NCI-H526 treated with DMSO at 0.1 percent for 48 hours (cell line): ENCODE results near the gene JAZF1.

Experiments used
- DNase-seq: peaks from one replicate; lab custom pipeline; 2025; lab: John Stamatoyannopoulos, UW

JAZF1 gene

GRCh38 chr7:27835376-27835775 lies 345.2 kb downstream of the JAZF1 start:
- DNase-seq = no peak

- DNase-seq = no peak
These were observed 346.2 kb downstream of the JAZF1 start for GRCh38 chr7:27834179-27834921.

GRCh38 chr7:27826357-27826756 lies 354.2 kb downstream of the JAZF1 start:
- no peak for DNase-seq

- no peak for DNase-seq
These were observed 354.7 kb downstream of the JAZF1 start for GRCh38 chr7:27825891-27826290.

- DNase-seq = no peak
These were observed 358.4 kb downstream of the JAZF1 start for GRCh38 chr7:27822245-27822644.

- DNase-seq = no peak
These were observed 367.9 kb downstream of the JAZF1 start for GRCh38 chr7:27812706-27813105.

GRCh38 chr7:27810186-27810585 lies 370.4 kb downstream of the JAZF1 start:
- DNase-seq = no peak

- no peak for DNase-seq
These were observed 372.0 kb downstream of the JAZF1 start for GRCh38 chr7:27808626-27809025.

- no peak for DNase-seq
These were observed 376.5 kb downstream of the JAZF1 start for GRCh38 chr7:27804139-27804538.

GRCh38 chr7:27802999-27803398 lies 377.6 kb downstream of the JAZF1 start:
- DNase-seq = no peak

- no peak for DNase-seq
These were observed 381.4 kb downstream of the JAZF1 start for GRCh38 chr7:27799212-27799611.

- no peak for DNase-seq
These were observed 384.6 kb downstream of the JAZF1 start for GRCh38 chr7:27795977-27796376.

- DNase-seq = no peak
These were observed 386.8 kb downstream of the JAZF1 start for GRCh38 chr7:27793780-27794179.

- no peak for DNase-seq
These were observed 392.2 kb downstream of the JAZF1 start for GRCh38 chr7:27788437-27788836.

- DNase-seq = no peak
These were observed 396.1 kb downstream of the JAZF1 start for GRCh38 chr7:27784399-27785053.

- DNase-seq = no peak
These were observed 397.7 kb downstream of the JAZF1 start for GRCh38 chr7:27782849-27783248.

GRCh38 chr7:27781188-27781587 lies 399.4 kb downstream of the JAZF1 start:
- no peak for DNase-seq
